Keratinocyte (primary cell): ENCODE measurements around the gene BMPR1B. TPM values are rescaled to one million over a fixed set of nuclear protein-coding genes. Genes with fewer than 3 reads are reported as not detected.

Experiments
- DNase-seq: peaks from one replicate; pipeline ENCODE4 v3.0.0-alpha.2; 2011; ENCODE audit warnings: low read depth, missing footprints, low spot score
- FAIRE-seq: peaks from 2 replicates; lab custom pipeline; 2011; peaks lifted over from hg19 to GRCh38; lab: Jason Lieb, UNC
- H2AFZ ChIP-seq: 2 replicates; pipeline ENCODE4 v1.6.0; 2012; ENCODE audit warnings: low read length, control low read depth, inconsistent platforms; ENCODE audit not compliant: control insufficient read depth
- H3K27ac ChIP-seq: 2 replicates; pipeline ENCODE4 v1.5.1; 2011; ENCODE audit warnings: low read length; ENCODE audit not compliant: control insufficient read depth, insufficient read depth
- H3K27me3 ChIP-seq: 3 replicates; pipeline ENCODE4 v1.6.0; 2011; ENCODE audit warnings: low read length; ENCODE audit not compliant: control insufficient read depth, insufficient read depth; ENCODE audit errors: extremely low read depth
- H3K36me3 ChIP-seq, 2 experiments: 2 replicates in 1 of 2; 3 replicates in 1 of 2; pipeline ENCODE4 v1.5.1; 2011; ENCODE audit warnings: low read length in 2 of 2, mild to moderate bottlenecking in 1 of 2; ENCODE audit not compliant: control insufficient read depth in 2 of 2, insufficient read depth in 2 of 2; ENCODE audit errors: extremely low read depth in 1 of 2
- H3K4me1 ChIP-seq: 3 replicates; pipeline ENCODE4 v1.5.1; 2011; ENCODE audit warnings: low read length; ENCODE audit not compliant: control insufficient read depth, insufficient read depth; ENCODE audit errors: extremely low read depth
- H3K4me2 ChIP-seq: 3 replicates; pipeline ENCODE4 v1.6.0; 2011; ENCODE audit warnings: low read depth, low read length; ENCODE audit not compliant: control insufficient read depth, insufficient read depth; ENCODE audit errors: extremely low read depth
- H3K4me3 ChIP-seq, 3 experiments: fragments of 200-600 bp in 1 of 3; sonication (generic) in 1 of 3; 2 replicates in 2 of 3; 3 replicates in 1 of 3; pipeline ENCODE4 v1.5.1; 2011 to 2016; ENCODE audit warnings: low read length in 3 of 3, mild to moderate bottlenecking in 3 of 3, control low read depth in 2 of 3, inconsistent platforms in 1 of 3, low read depth in 1 of 3, mixed read lengths in 1 of 3, mixed run types in 1 of 3, moderate library complexity in 1 of 3; ENCODE audit not compliant: control insufficient read depth in 2 of 3, insufficient read depth in 2 of 3; ENCODE audit errors: extremely low read depth in 1 of 3
- H3K79me2 ChIP-seq: 2 replicates; pipeline ENCODE4 v1.6.0; 2012; ENCODE audit warnings: low read length; ENCODE audit not compliant: control insufficient read depth, insufficient read depth
- H3K9ac ChIP-seq: 3 replicates; pipeline ENCODE4 v1.6.0; 2011; ENCODE audit warnings: low read length; ENCODE audit not compliant: control insufficient read depth, insufficient read depth; ENCODE audit errors: extremely low read depth
- H3K9me1 ChIP-seq: 3 replicates; pipeline ENCODE4 v1.6.0; 2011; ENCODE audit warnings: low read length; ENCODE audit not compliant: control insufficient read depth, insufficient read depth; ENCODE audit errors: extremely low read depth
- H3K9me3 ChIP-seq: 2 replicates; pipeline ENCODE4 v1.5.1; 2012; ENCODE audit warnings: low read depth, low read length; ENCODE audit not compliant: control insufficient read depth
- H4K20me1 ChIP-seq: 3 replicates; pipeline ENCODE4 v1.6.0; 2011; ENCODE audit warnings: low read length; ENCODE audit not compliant: control insufficient read depth, insufficient read depth; ENCODE audit errors: extremely low read depth
- EZH2 ChIP-seq: IDR thresholded peaks from one replicate; pipeline ENCODE4 v1.6.1; 2012; ENCODE audit warnings: inconsistent platforms, mild to moderate bottlenecking, low read length, moderate library complexity
- dilution Hi-C: fragments of 300-500 bp; cut with MboI; formaldehyde crosslinking; loops from one replicate; pipeline ENCODE4 v1.7.0; 2020; ENCODE audit warnings: low sequenced_read_pairs; ENCODE audit not compliant: extremely low pct_ligation_motif_present
- polyA plus RNA-seq, 5 experiments: library from polyadenylated mRNA; depleted of rRNA in 3 of 5; stranded (reverse) in 3 of 5; stranded (forward) in 1 of 5; unstranded in 1 of 5; fragments of >200 nt; gene quantifications; 1 replicate in 1 of 5; 2 replicates in 3 of 5; 3 replicates in 1 of 5; pipeline versions ENCODE4 v1.2.1 to v1.2.3, GENCODE V29; 2011 to 2012; ENCODE audit warnings: missing spikeins in 2 of 5, low read depth in 1 of 5, low replicate concordance in 1 of 5
- TF ChIP-seq, protein P1 (sequence below), 3 experiments: IDR thresholded peaks in 1 of 3; conservative IDR thresholded peaks in 1 of 3; optimal IDR thresholded peaks in 1 of 3; 2 replicates in 2 of 3; 3 replicates in 1 of 3; pipeline versions ENCODE3 to v1.5.1; 2011; ENCODE audit warnings: low read length in 3 of 3, mild to moderate bottlenecking in 3 of 3, moderate library complexity in 2 of 3, control low read depth in 1 of 3, inconsistent platforms in 1 of 3; ENCODE audit not compliant: insufficient read depth in 2 of 3; ENCODE audit errors: extremely low read depth in 1 of 3

The BMPR1B gene
- polyA plus RNA-seq, 1 donor (not counting 4 experiments of a cell fraction or from before 2014, with no cell fraction given), result 0.89 TPM

DNA sequence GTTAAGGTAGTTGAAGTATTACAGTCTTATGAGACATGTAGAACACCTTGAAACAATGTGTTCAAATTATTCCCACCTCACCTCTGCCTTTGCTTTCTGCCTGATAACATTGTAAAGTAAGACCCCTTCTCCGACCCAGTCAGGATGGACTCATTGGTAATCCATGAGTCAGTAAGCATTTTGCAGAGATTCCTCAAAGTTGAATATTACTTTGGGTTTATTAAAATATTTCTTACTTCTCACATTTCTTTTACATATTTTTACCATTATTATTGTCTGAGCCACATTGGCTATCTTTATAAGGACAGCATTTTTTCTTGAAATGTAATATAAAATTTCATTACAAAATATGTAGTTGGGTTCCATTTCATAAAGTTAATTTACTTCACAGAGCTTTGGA, 201.6 kb downstream of the BMPR1B start:
- Histone ChIP-seq H3K27me3 (no peaks in the 10 kb centered on the region), H3K4me2 (no peak overlapping the region), H3K9me1 (no peaks in the 10 kb centered on the region), H3K4me1 (no peaks in the 10 kb centered on the region), H3K79me2 (no peaks in the 10 kb centered on the region), H3K9ac (no peak overlapping the region), H3K27ac (no peak overlapping the region), H2AFZ (no peak overlapping the region), H3K4me3 (no peak overlapping the region), H3K9me3 (no peaks in the 10 kb centered on the region), H4K20me1 (no peaks in the 10 kb centered on the region), H3K36me3 (no peaks in the 10 kb centered on the region)
- dilution Hi-C loops, result no loop called here
- FAIRE-seq (no peak), DNase-seq (no peak)
- TF ChIP-seq EZH2, result no peak
- TF ChIP-seq, protein P1, sequence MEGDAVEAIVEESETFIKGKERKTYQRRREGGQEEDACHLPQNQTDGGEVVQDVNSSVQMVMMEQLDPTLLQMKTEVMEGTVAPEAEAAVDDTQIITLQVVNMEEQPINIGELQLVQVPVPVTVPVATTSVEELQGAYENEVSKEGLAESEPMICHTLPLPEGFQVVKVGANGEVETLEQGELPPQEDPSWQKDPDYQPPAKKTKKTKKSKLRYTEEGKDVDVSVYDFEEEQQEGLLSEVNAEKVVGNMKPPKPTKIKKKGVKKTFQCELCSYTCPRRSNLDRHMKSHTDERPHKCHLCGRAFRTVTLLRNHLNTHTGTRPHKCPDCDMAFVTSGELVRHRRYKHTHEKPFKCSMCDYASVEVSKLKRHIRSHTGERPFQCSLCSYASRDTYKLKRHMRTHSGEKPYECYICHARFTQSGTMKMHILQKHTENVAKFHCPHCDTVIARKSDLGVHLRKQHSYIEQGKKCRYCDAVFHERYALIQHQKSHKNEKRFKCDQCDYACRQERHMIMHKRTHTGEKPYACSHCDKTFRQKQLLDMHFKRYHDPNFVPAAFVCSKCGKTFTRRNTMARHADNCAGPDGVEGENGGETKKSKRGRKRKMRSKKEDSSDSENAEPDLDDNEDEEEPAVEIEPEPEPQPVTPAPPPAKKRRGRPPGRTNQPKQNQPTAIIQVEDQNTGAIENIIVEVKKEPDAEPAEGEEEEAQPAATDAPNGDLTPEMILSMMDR (optimal IDR thresholded peaks at IDR 0.05 in 1 of 3, IDR thresholded peaks at IDR 0.05 in 1 of 3, conservative IDR thresholded peaks at IDR 0.05 in 1 of 3; ENCODE audit: extremely low read depth in 1 of 3, insufficient read depth in 2 of 3, low read length in 3 of 3), result no peak

DNA sequence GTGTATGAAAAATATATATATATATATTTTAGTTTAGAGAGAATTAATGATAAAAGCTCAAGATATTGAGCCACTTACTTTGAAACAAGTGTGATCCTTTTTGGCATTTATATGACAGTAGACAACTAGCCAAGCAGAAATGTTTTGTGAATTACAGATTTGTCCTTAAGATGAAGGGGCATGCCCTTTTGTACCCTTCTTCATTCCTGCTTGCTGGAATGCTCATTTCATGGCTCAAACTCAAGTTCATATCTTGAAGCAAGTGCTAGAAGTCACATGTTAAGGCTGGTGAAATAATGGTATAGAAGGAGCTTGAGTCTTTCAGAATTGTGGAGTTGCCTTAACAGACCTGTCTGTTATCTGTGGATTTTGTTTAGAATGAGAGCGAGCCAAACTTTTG, 203.0 kb downstream of the BMPR1B start:
- Histone ChIP-seq H3K27me3 (no peaks in the 10 kb centered on the region), H3K4me1 (no peaks in the 10 kb centered on the region), H3K9me1 (no peaks in the 10 kb centered on the region), H3K36me3 (no peaks in the 10 kb centered on the region), H2AFZ (no peak overlapping the region), H3K4me2 (no peak overlapping the region), H3K27ac (no peak overlapping the region), H3K9me3 (no peaks in the 10 kb centered on the region), H4K20me1 (no peaks in the 10 kb centered on the region), H3K4me3 (no peak overlapping the region), H3K9ac (no peak overlapping the region), H3K79me2 (no peaks in the 10 kb centered on the region)
- FAIRE-seq, result no peak
- dilution Hi-C loops, result no loop called here
- TF ChIP-seq, protein P1 (optimal IDR thresholded peaks at IDR 0.05 in 1 of 3, IDR thresholded peaks at IDR 0.05 in 1 of 3, conservative IDR thresholded peaks at IDR 0.05 in 1 of 3; ENCODE audit: extremely low read depth in 1 of 3, insufficient read depth in 2 of 3, low read length in 3 of 3), result no peak
- no peak for TF ChIP-seq EZH2
- no peak for DNase-seq
